HG03521 (cell line): ENCODE measurements around the gene CXCL10.
"Not testable (repeated sequence)": the region's sequence is repeated elsewhere in the genome, so short reads cannot be mapped to it uniquely, and the experiment has no call there.

Experiments used
- ATAC-seq: cut with Tn5 transposase; IDR thresholded peaks from one replicate; pipeline ENCODE4 v1.9.1; 2021; ENCODE audit warnings: mild to moderate bottlenecking, moderate library complexity; ENCODE audit not compliant: unreplicated experiment

CXCL10 gene

GRCh38 chr4:76029300-76029699 lies 6.0 kb upstream of the CXCL10 start:
- no peak for ATAC-seq

GRCh38 chr4:76028350-76028765 lies 5.1 kb upstream of the CXCL10 start:
- ATAC-seq, result no peak

- ATAC-seq, result no peak
These were observed 768 bp upstream of the CXCL10 start for GRCh38 chr4:76024065-76024464.

GRCh38 chr4:76022677-76023076 lies 620 bp downstream of the CXCL10 start:
- ATAC-seq, result no peak

GRCh38 chr4:76022031-76022430 lies 1.3 kb downstream of the CXCL10 start:
- no peak for ATAC-seq

- no peak for ATAC-seq
These were observed 6.1 kb downstream of the CXCL10 start for GRCh38 chr4:76017056-76017686.

GRCh38 chr4:76016393-76016792 lies 6.9 kb downstream of the CXCL10 start:
- peak; percentile 74 for ATAC-seq

GRCh38 chr4:76013540-76013939 lies 9.8 kb downstream of the CXCL10 start:
- ATAC-seq, result no peak

GRCh38 chr4:76012388-76012801 lies 10.9 kb downstream of the CXCL10 start:
- ATAC-seq, result no peak

GRCh38 chr4:76011700-76012387 lies 11.5 kb downstream of the CXCL10 start:
- peak; percentile 49 for ATAC-seq

- ATAC-seq, result no peak
These were observed 12.2 kb downstream of the CXCL10 start for GRCh38 chr4:76011018-76011670.

- no peak for ATAC-seq
These were observed 12.7 kb downstream of the CXCL10 start for GRCh38 chr4:76010576-76010975.

GRCh38 chr4:76009311-76009710 lies 14.0 kb downstream of the CXCL10 start:
- no peak for ATAC-seq

GRCh38 chr4:76007089-76007862 lies 16.0 kb downstream of the CXCL10 start, which contains the start of gene CXCL9:
Gene CXCL9, minus strand, starts transcription at chr4:76007509. Its CDS starts 60 bp downstream, at chr4:76007449.
- no peak for ATAC-seq

- no peak for ATAC-seq
These were observed 19.7 kb downstream of the CXCL10 start for GRCh38 chr4:76003620-76004019.

- ATAC-seq, result no peak
These were observed 20.3 kb downstream of the CXCL10 start for GRCh38 chr4:76003035-76003434.

- no peak for ATAC-seq
These were observed 21.1 kb downstream of the CXCL10 start for GRCh38 chr4:76002176-76002575.

- ATAC-seq, result no peak
These were observed 21.6 kb downstream of the CXCL10 start for GRCh38 chr4:76001700-76002099.

- ATAC-seq, result no peak
These were observed 23.0 kb downstream of the CXCL10 start for GRCh38 chr4:76000279-76000678.

- not testable (repeated sequence) for ATAC-seq
These were observed 24.7 kb downstream of the CXCL10 start for GRCh38 chr4:75998525-75999147.

GRCh38 chr4:75997946-75998345 lies 25.4 kb downstream of the CXCL10 start:
- ATAC-seq, result no peak
